NCI-H526 treated with DMSO at 0.1 percent for 48 hours (cell line): ENCODE measurements around the gene ALOX5AP.

Experiments
- DNase-seq: peaks from one replicate; lab custom pipeline; 2025; lab: John Stamatoyannopoulos, UW

The ALOX5AP gene

DNA sequence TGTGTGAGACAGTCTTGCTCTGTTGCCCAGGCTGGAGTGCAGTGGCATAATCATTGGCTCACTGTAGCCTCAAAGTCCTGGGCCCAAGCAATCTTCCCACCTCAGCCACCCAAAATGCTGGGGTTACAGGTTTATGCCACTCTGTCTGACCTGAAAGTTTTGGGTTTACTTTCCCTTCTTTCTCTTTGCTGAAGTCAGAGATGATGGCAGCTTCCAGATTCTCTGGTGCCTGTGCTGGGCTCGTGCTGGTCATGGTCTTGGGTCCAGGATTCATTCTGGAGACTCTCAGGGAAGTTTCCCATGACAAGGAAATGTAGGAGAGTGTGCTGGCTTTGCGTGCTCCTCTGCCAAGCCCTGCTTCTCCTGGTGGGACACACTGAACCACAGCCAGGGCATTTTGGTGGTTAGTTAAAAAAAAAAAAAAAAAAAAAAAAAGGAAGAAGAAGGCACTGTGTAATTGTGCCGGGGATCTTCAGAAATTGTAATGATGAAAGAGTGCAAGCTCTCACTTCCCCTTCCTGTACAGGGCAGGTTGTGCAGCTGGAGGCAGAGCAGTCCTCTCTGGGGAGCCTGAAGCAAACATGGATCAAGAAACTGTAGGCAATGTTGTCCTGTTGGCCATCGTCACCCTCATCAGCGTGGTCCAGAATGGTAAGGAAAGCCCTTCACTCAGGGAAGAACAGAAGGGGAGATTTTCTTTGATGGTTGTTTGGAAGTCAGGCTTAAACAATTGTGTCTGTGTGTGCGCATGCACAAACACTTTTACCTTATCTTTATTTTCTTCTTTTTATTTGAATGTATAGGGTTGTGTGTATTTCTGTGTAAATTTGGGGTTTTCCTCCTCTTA, at the start of gene ALOX5AP:
ALOX5AP (plus strand) TSS at position 519 of the 847 bp plus-strand sequence; CDS start at position 582, 63 bp downstream.
- DNase-seq: no peak

- no peak for DNase-seq
Observed at GRCh38 chr13:30685987-30686386, 49.4 kb upstream of the ALOX5AP start.

GRCh38 chr13:30687601-30688000, 47.7 kb upstream of the ALOX5AP start:
- no peak for DNase-seq

DNA sequence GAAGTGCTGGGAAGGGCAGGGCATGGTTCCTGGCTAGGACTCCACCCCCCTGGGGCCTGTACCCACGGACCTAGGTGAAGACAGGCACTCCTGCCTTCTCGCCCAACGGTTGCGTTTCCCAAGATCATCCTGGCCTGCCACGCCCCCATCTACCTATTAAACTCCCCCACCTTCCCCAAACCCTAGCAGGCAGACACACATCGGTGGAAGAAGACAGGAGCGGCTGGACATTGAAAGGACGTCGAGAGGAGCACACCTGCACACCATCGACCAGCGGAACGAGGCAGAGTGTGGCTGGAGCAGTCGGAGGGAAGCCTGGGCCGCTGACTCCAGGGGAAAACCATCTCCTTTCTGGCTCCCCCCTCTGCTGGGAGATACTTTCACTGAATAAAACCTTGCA, 45.6 kb upstream of the ALOX5AP start:
- no peak for DNase-seq

- peak; percentile 36 for DNase-seq
Observed at GRCh38 chr13:30690282-30691188, 44.8 kb upstream of the ALOX5AP start.

DNA sequence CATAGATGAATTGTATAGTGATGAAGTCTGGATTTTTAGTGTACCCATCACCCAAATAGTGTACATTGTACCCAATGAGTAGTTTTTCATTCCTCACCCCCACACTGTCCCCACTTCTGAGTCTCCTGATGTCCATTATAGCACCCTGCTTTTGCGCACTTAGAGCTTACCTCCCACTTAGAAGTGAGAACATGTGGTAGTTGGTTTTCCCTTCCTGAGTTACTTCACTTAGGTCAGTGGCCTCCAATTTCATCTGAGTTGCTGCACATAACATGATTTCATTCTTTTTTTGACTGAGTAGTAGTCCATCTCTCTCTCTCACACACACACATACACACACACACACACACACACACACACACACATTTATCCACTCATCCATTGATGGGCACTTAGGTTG, 43.2 kb upstream of the ALOX5AP start:
- DNase-seq: no peak

GRCh38 chr13:30696278-30697176, 38.8 kb upstream of the ALOX5AP start:
- no peak for DNase-seq

GRCh38 chr13:30697177-30697953, 38.0 kb upstream of the ALOX5AP start:
- DNase-seq: no peak

- no peak for DNase-seq
Observed at GRCh38 chr13:30697996-30698401, 37.3 kb upstream of the ALOX5AP start.

GRCh38 chr13:30698488-30699005, 36.8 kb upstream of the ALOX5AP start:
- no peak for DNase-seq

DNA sequence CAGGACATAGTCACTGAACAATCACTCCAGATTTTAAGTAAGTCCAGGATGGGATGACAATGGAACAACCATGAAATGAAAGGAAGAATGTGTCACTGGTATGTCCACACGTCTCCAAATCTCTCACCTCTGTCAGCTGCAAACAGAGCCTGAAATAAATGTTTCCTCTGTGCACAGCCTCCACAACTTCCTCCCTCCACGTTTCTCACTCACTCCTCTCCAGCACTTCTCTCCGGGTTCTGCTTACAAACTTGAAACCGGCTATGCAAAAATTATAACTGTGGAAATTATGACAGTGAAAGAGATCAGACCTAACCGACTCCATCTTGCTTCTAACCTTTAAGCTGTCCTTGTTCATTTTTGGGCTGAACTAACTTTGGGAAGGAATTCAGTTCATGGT, 35.0 kb upstream of the ALOX5AP start:
- no peak for DNase-seq

- no peak for DNase-seq
Observed at GRCh38 chr13:30702006-30702405, 33.3 kb upstream of the ALOX5AP start.

- no peak for DNase-seq
Observed at GRCh38 chr13:30704596-30704995, 30.7 kb upstream of the ALOX5AP start.

GRCh38 chr13:30705680-30706079, 29.7 kb upstream of the ALOX5AP start:
- DNase-seq: no peak

GRCh38 chr13:30708541-30708940, 26.8 kb upstream of the ALOX5AP start:
- no peak for DNase-seq

GRCh38 chr13:30710442-30710841, 24.9 kb upstream of the ALOX5AP start:
- DNase-seq: no peak

- DNase-seq: no peak
Observed at GRCh38 chr13:30711375-30711774, 24.0 kb upstream of the ALOX5AP start.

GRCh38 chr13:30711837-30712236, 23.5 kb upstream of the ALOX5AP start:
- no peak for DNase-seq

DNA sequence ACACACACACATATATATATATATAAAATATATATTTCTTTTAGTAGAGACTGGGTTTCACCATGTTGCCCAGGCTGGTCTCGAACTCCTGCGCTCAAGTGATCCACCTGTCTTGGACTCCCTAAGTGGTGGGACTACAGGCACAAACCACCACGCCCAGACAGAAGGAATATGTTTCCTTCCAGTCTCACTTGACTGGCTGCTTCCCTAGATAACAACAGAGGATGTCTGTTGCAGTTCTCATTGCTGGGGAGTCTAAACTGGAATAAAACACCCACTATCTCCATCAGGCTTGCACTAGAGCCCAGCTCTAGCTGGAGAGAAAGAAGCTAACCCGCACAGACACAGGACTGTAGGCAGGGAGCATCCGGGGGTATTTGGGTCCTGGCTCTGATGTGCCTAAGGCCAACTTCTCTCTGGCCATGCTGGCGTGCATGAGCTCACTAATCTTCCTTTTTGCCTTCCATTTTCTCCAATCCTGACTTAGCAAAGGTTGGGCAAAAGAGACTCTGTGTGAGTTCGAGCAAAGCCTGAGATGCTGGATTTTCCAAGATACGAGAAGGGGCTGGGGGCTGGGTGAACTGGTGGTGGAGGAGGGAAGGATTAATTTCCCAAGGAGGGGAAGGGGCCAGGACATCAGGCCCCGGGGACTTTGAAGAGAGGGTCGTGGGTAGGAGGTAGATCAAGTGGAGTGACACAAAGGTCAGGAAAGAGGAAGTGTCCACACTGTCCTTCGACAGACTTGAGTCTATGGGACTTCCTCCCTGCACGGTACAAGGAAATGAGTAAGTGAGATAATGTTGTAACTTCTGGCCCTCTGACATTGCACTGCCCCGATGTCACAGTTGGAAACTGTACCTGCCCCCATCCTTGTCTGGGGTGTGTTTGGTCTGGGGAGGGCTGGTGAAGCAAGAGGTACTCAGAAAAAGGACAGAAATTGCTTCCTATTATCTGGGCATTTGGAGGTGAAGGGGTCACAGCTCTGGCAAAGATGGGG, 22.5 kb upstream of the ALOX5AP start:
- no peak for DNase-seq
